NCI-H82 treated with DMSO at 0.1 percent for 48 hours (cell line): ENCODE results near the gene GPR152.
"Not testable (repeated sequence)": the region's sequence is repeated elsewhere in the genome, so short reads cannot be mapped to it uniquely, and the experiment has no call there.

Experiments
- DNase-seq: peaks from one replicate; lab custom pipeline; 2025; ENCODE audit not compliant: unreplicated experiment; lab: John Stamatoyannopoulos, UW

The GPR152 gene

DNA sequence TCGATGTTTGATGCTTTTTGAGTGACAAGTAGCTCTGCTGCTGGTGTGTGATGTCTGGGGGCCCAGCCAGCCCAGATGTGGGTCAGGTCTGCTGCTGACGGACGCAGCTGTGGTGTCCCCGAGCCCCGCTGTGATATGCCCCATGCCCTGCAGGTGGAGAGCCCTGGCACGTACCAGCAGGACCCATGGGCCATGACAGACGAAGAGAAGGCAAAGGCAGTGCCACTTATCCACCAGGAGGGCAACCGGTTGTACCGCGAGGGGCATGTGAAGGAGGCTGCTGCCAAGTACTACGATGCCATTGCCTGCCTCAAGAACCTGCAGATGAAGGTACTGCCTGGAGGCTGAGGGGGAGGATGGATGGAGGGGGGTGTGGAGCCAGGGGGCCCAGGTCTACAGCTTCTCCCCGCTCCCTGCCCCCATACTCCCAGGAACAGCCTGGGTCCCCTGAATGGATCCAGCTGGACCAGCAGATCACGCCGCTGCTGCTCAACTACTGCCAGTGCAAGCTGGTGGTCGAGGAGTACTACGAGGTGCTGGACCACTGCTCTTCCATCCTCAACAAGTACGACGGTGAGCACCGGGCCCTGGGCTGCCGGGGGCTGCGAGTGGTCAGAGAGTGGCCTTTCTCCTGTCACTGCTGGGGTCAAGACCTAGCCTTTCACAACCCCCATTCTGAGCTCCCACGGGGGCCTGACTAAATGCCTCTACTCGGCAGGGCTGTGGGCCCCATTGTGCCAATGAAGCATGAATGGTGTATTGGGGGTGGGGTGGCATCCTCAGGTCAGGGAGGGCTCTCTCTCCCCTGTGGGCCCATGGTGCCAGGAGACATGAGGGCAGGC, 37.6 kb upstream of the GPR152 start:
- DNase-seq: no peak

DNA sequence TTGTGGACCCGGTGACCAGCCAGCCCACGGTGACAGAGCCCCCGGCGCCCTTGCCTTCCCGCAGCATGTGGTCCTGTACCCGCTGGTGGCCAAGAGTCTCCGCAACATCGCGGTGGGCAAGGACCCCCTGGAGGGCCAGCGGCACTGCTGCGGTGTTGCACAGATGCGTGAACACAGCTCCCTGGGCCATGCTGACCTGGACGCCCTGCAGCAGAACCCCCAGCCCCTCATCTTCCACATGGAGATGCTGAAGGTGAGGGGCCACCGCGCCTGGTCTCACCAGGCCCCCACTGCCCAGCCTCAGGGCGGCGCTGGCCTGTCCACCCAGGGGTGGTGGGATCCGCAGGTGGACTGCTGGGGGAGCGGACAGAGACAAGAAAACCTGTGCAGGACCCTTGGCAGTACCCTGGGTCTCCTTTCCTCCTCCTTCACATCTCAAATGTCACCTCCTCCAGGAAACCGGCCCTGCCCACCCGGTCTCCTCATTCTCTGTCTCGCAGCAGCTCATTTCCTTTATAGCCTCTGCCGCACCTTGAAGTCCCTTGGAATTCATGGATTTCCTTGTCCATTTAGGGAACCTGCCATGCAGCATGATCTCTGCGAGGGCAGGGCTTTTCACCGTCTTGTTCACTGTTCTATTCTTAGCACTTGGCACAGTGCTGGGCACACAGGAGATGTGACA, 36.8 kb upstream of the GPR152 start:
- DNase-seq: no peak

- no peak for DNase-seq
Measured at GRCh38 chr11:67486481-67487195, 34.1 kb upstream of the GPR152 start.

GRCh38 chr11:67485873-67486361, 33.4 kb upstream of the GPR152 start:
- DNase-seq: not testable (repeated sequence)

DNA sequence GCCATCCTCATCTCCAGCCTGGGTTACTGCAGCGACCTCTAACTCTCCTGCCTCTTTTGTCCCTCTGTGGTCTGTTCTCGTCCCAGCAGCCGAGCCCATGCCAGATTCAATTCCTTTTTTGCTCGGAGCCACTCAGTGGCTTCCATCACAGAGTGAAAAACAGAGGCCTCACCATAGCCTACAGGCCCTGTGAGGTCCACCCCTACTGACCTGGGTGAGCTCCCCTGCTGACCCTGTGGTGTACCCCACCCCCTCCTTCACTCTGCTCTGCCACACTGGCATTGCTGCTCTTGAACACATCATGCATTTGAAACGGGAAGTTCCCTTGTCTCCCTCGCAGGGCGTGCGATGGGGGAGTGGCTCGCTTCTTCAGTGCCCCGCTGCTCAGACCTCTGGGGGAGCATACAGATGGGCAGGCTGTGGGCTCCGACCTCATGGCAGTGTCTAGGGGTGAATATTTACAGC, 32.4 kb upstream of the GPR152 start:
- DNase-seq: no peak

GRCh38 chr11:67483831-67484665, 31.5 kb upstream of the GPR152 start:
- DNase-seq: no peak

DNA sequence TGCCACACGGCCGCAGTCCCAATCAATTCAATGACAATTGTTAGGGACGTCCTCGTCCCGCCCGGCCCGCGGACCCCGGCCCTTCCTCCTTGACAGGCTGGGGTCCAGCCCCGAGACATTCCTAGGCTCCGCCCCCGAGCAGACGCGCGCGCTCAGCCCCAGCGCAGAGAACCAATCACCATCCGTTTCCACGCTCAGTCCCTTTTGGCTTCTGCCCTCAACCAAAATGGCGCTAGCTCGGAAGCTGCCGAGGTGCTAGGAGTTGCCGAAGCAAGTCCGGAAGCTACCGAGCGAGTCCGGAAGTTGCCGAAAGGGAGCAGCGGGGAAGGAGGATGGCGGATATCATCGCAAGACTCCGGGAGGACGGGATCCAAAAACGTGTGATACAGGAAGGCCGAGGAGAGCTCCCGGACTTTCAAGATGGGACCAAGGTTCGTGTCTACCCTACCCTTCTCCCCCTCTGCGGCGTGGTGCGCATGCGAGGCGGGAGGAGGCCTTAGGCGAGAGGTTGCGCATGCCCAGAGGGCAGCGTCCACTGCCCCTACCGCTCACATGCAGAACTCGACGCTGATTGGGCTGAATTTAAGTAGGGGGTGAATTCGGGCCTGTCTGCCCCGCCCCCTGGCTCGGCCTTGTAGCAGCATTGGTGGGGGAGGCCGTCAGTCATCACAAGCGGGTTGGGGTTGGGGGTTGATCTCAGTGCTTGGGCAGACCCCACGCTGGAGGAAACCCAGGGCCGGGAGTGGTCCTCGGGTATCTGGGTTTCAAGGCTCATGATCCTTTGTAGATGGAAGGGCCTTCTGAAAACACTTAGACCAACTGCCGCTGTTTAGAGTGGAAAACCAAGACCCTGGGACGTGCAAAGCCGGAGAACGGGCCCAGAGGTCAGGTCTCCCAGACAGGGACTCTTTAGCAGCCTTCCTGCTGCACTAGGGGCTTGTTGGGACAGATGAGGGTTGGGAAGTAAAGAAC, 30.6 kb upstream of the GPR152 start, which contains the start of gene AIP:
Gene AIP (plus strand): TSS at position 200 of the 972 bp plus-strand sequence. CDS start 133 bp downstream, at position 333.
- DNase-seq: peak; percentile 95

DNA sequence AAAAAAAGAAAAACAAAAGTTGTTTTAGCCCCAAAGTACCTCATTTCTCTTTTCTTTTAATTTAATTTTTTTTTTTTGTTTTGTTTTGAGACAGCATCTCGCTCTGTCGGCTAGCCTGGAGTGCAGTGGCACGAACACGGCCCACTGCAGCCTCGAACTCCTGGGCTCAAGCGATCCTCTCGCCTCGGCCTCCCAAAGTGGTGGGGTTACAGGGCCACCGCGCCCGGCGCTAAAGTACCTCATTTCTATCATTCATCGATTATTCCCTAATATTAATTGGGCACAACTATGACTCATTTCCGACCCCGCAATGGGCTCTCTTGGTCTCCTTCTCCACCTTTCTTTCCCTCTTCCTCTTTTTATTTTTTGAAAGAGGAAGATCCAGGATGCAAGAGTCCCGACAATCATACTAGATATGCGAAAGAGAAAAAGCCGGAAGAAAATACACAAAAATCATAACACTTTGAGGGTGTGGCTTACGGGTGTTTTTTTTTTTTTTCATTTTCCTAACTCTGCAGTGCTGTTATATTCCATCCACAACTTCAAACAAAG, 29.8 kb upstream of the GPR152 start:
- no peak for DNase-seq

- not testable (repeated sequence) for DNase-seq
Measured at GRCh38 chr11:67477344-67478050, 25.0 kb upstream of the GPR152 start.

GRCh38 chr11:67476692-67477091, 24.2 kb upstream of the GPR152 start:
- not testable (repeated sequence) for DNase-seq

DNA sequence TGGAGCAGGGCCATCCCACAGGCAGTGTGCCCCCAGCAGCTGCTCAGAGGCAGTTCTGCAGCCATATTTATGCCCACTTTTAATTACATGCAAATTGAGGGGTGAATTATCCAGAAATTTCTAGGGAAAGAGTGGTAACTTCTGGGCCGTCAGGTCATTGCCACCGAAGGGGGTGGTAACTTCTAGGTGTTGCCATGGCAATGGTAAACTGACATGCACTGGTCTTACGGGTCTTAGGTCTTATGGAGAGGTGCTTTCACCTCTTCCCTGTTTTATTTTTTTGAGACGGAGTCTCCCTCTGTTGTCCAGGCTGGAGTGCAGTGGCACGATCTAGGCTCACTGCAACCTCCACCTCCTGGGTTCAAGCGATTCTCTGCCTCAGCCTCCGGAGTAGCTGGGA, 20.4 kb upstream of the GPR152 start:
- DNase-seq: no peak

- DNase-seq: no peak
Measured at GRCh38 chr11:67470337-67471002, 17.9 kb upstream of the GPR152 start.

DNA sequence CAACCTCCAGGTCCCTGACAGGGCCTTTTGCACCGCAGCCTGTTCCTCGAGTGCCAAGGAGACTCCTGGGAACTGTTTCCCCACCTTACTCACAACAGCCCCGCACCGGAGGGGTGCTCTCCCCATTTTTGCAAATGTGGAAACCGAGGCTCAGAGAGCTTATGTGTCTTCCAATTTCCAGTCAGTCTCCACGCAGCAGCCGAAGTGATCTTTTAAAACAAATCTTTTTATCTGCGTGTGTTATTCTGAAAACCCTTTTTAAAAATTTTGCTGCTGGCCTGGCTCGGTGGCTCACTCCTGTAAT, 16.9 kb upstream of the GPR152 start:
- no peak for DNase-seq

GRCh38 chr11:67468759-67469507, 16.4 kb upstream of the GPR152 start, which contains the start of gene TMEM134:
Gene TMEM134 (minus strand): TSS chr11:67469251. CDS start chr11:67469192, 59 bp downstream.
- peak; percentile 31 for DNase-seq

DNA sequence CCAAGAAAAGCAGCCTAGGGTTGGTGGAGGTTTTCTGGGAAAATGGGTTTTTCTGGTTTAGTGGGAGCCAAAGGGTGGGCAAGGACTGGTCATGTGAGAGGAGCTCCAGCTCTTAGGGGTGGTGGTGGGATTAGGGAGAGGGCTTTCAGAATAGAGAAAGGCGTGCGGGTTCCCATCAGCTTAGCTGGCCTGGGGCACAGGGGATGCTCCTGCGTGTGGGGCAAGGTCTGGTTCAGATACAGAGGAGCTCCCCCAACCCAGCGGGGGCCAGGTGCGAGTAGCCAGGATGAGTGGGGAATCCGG, 15.9 kb upstream of the GPR152 start:
- DNase-seq: no peak

- DNase-seq: no peak
Measured at GRCh38 chr11:67468056-67468455, 15.5 kb upstream of the GPR152 start.
